NCI-H128 (cell line): Measurements from ENCODE around the gene TAL2.

ENCODE experiments used
- DNase-seq: peaks from one replicate; lab custom pipeline; 2025; ENCODE audit not compliant: unreplicated experiment; lab: John Stamatoyannopoulos, UW

The TAL2 gene

GRCh38 chr9:105662184-105663104, at the start of gene TAL2:
TAL2 (plus strand) TSS chr9:105662457; CDS start chr9:105662497, 40 bp downstream.
- no peak for DNase-seq

- DNase-seq = no peak
Observed at GRCh38 chr9:105621001-105621400, 41.3 kb upstream of the TAL2 start.

GRCh38 chr9:105625088-105625487, 37.2 kb upstream of the TAL2 start:
- no peak for DNase-seq

GRCh38 chr9:105632807-105633206, 29.4 kb upstream of the TAL2 start:
- no peak for DNase-seq

- DNase-seq = no peak
Observed at GRCh38 chr9:105633411-105633810, 28.8 kb upstream of the TAL2 start.

- no peak for DNase-seq
Observed at GRCh38 chr9:105636331-105636730, 25.9 kb upstream of the TAL2 start.

GRCh38 chr9:105637787-105638395, 24.4 kb upstream of the TAL2 start:
- no peak for DNase-seq

GRCh38 chr9:105639936-105640335, 22.3 kb upstream of the TAL2 start:
- no peak for DNase-seq

GRCh38 chr9:105643795-105644194, 18.5 kb upstream of the TAL2 start:
- DNase-seq = no peak

GRCh38 chr9:105646879-105647594, 15.2 kb upstream of the TAL2 start:
- DNase-seq = no peak

GRCh38 chr9:105647595-105648349, 14.5 kb upstream of the TAL2 start:
- DNase-seq = no peak

- DNase-seq = no peak
Observed at GRCh38 chr9:105651806-105652205, 10.5 kb upstream of the TAL2 start.

GRCh38 chr9:105656131-105656921, 5.9 kb upstream of the TAL2 start:
- no peak for DNase-seq

GRCh38 chr9:105658351-105658750, 3.9 kb upstream of the TAL2 start:
- DNase-seq = no peak

- no peak for DNase-seq
Observed at GRCh38 chr9:105661011-105661410, 1.2 kb upstream of the TAL2 start.

GRCh38 chr9:105663914-105664313, 1.7 kb downstream of the TAL2 start:
- DNase-seq = no peak

GRCh38 chr9:105667867-105668266, 5.6 kb downstream of the TAL2 start:
- no peak for DNase-seq

GRCh38 chr9:105670315-105670714, 8.1 kb downstream of the TAL2 start:
- no peak for DNase-seq

- no peak for DNase-seq
Observed at GRCh38 chr9:105670775-105671174, 8.5 kb downstream of the TAL2 start.

GRCh38 chr9:105672711-105673234, 10.5 kb downstream of the TAL2 start:
- no peak for DNase-seq
